Cardiac fibroblast (primary cell): ENCODE results near the gene ELAVL1.

Source experiments
- DNase-seq, 2 donors: peaks; one replicate each; pipeline versions ENCODE4 v3.0.0 to v3.0.0-alpha.2; 2010; ENCODE audit warnings: low read depth in 2 of 2
- H3K4me3 ChIP-seq, 2 donors: replicated peaks in 1 of 2; 1 replicate in 1 of 2; 2 replicates in 1 of 2; pipeline ENCODE4 v1.5.1; 2011; ENCODE audit warnings: low read depth in 2 of 2, low read length in 2 of 2, mild to moderate bottlenecking in 2 of 2, moderate library complexity in 1 of 2
- TF ChIP-seq, protein P1 (sequence below): IDR thresholded peaks from one replicate; pipeline ENCODE4 v1.5.1; 2011; ENCODE audit warnings: low read depth, mild to moderate bottlenecking, low read length, inconsistent platforms

ELAVL1 gene

DNA sequence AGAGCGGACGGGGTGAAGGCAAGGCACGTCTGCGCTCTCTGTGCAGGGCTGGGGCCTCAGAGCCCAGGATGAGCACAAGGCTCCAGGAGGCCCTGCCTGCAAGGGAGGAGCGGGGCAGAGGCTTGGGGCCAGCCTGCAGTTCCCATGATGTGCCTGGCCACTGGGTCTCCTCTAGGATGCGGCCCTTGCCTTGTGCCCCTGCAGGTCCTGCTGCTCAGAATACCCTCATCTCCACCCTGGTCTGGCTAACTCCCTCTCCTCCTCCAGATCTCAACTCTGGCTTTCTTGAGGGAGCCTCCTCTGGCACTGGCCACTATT lies 27.8 kb downstream of the ELAVL1 start:
- TF ChIP-seq, protein P1, sequence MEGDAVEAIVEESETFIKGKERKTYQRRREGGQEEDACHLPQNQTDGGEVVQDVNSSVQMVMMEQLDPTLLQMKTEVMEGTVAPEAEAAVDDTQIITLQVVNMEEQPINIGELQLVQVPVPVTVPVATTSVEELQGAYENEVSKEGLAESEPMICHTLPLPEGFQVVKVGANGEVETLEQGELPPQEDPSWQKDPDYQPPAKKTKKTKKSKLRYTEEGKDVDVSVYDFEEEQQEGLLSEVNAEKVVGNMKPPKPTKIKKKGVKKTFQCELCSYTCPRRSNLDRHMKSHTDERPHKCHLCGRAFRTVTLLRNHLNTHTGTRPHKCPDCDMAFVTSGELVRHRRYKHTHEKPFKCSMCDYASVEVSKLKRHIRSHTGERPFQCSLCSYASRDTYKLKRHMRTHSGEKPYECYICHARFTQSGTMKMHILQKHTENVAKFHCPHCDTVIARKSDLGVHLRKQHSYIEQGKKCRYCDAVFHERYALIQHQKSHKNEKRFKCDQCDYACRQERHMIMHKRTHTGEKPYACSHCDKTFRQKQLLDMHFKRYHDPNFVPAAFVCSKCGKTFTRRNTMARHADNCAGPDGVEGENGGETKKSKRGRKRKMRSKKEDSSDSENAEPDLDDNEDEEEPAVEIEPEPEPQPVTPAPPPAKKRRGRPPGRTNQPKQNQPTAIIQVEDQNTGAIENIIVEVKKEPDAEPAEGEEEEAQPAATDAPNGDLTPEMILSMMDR, result no peak
- H3K4me3 ChIP-seq, result no peak overlapping the region
- no peak for DNase-seq

DNA sequence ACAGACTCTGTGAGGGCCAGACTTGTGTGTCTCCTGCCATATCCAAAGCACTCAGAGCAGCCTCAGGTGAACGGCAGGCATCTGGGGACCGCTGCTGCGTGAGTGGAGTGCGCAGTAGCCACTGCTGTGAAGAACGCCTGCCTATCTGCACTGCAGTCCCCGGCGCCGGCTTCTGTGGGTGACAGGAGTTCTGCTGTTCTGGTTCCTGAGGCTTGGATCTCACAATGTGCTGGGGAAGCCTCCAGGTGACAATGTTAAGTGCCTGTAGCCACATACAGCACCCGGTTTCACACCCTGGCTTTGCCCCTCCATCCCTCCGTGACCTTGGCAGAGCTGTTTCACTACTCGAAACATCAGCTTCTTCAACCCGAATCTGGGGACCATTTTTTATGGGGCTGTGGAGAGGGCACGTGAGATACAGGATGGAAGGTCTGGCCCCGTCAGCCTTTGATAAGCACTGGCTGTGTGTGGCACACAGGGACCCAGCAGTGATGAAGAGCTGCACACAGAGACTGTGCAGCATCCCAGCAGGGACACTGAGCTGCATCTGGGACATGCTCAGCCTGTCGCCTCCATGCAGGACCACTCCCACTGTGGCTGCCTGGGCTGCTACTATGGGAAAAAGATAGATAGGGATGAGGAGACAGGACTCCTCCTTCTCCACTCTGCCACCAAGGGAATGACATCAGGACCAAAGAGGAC lies 28.3 kb downstream of the ELAVL1 start:
- H3K4me3 ChIP-seq, result no peak overlapping the region
- no peak for DNase-seq
- TF ChIP-seq, protein P1, result no peak

DNA sequence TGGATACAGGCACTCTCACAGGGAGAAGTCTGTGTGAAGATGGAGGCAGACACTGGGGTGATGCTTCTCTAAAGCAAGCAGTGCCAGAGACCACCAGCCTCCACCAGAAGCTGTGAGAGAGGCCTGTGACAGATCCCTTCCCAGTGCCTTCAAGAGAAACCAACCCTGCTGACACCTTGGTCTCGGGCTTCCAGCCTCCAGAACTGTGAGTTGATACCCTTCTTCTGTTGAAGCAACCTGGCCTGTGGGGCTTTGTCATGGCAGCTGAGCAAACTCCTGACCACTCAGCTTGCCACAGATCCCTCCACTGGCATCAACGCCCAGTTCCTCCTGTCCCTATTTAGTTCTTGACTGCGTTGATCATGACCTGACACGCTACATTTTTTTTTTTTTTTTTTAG lies 29.0 kb downstream of the ELAVL1 start:
- TF ChIP-seq, protein P1, result no peak
- no peak overlapping the region for H3K4me3 ChIP-seq
- no peak for DNase-seq

DNA sequence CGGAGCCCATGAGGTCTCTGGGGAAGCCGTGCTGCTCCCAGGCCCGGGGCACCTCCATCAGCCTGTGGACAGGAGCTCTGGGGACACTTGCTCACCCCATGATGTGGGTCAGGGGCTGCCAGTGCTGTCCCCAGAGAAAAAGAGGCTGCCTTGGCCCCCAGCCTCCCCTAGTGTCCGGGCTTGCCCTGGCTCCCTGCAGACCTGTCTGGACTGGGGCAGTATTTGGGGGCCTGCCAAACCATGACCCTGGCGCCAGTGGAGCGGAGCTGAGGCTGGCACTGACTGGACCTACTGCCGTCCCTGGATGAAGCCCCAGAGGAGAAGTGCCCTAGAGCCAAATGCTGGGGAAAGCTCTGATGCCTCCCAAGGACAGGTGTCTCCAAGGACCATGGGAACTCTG lies 30.4 kb downstream of the ELAVL1 start:
- DNase-seq, result no peak

DNA sequence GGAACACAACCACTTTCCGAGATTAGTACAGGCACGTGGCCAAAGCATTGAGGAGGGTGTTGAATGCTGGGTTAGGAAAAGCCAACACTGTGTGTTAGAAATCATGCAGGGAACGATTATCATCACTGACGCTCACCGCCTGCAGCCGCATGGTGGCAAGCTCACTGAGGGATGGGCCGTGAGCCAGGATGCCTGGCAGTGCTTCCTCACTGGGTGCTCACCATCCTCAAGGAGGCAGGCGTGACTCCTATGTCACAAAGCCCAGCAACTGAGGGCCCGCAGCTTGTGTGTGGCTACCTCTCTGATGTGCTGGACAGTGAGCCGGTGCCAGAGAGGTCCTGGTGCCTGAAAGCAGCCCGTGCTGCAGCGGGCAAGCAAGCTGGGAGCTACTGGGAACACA lies 31.6 kb downstream of the ELAVL1 start:
- TF ChIP-seq, protein P1, result no peak

More for the DNA sequence above, 30.4 kb downstream of the ELAVL1 start:
- TF ChIP-seq, protein P1, result no peak
- no peak overlapping the region for H3K4me3 ChIP-seq

DNA sequence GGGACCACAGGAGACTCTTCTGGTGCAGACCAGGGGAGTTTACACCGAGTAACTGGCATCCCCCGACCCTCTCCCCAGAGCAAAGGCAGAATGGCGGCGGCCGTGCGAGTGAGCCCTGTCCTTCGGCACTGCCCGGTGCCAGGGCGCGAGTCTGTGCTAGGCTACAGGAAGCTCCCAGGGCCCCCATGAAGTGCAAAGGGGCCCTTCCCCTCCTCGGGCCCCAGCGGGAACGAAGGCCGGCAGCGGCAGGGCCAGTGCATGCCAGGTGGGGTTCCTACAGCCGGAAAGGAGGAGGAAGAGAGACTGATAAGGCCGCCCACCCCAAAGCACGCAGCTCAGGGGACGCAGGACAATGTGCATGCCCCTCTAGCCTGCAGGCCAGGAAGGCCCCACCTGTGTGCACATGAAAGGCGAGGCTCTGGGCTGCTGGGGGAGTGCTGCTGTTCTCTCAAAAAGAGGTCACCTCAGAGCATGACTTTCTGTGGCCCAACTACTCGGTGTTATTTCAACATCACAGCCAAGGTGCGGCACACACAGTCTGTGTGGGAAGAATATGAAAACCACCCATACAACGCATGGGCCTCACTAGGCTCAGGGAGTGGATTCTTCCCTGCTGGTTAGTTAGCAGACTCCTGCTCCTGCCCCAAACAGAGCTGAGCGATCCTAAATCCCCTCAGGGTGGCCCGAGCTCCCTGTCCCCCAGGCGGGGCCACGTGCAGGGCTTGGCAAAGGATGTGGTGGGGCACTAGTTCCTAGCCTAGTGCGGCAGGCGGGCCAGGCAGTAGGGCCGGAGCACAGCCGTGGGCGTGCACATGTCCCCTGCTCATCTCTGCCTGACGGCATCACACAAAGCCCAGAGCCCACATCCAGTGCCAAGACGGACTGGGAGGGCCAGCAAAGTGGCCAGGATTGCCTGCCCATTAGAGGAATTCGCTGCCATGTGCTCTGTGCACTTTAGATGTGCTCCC lies 33.6 kb downstream of the ELAVL1 start:
- no peak overlapping the region for H3K4me3 ChIP-seq
- TF ChIP-seq, protein P1, result no peak
- DNase-seq, result no peak

More for the DNA sequence above, 31.6 kb downstream of the ELAVL1 start:
- no peak for DNase-seq
- no peak overlapping the region for H3K4me3 ChIP-seq
